Neural cell (in vitro differentiated cells): Measurements from ENCODE around the gene CCDC24. TPM values are rescaled to one million over a fixed set of nuclear protein-coding genes. Genes with fewer than 3 reads are reported as not detected.

Experiments used
- H2AFZ ChIP-seq: fragments of 200-600, 300-800 bp; sonication (generic), shearing (Covaris generic); 2 replicates; pipeline ENCODE4 v1.6.0; 2014; ENCODE audit warnings: low read depth, mild to moderate bottlenecking, antibody characterized with exemption, low read length, moderate library complexity
- H3F3A ChIP-seq: fragments of 200-600 bp; shearing (Covaris generic); 2 replicates; pipeline ENCODE4 v1.6.1; 2016; ENCODE audit warnings: mild to moderate bottlenecking, moderate library complexity, mixed read lengths, antibody characterized with exemption, low read length; ENCODE audit not compliant: insufficient read depth, poor library complexity, severe bottlenecking
- H3K27ac ChIP-seq: fragments of 200-600, 300-800 bp; sonication (generic), shearing (Covaris generic); 2 replicates; pipeline ENCODE4 v1.5.1; 2014; ENCODE audit warnings: mild to moderate bottlenecking, low read length, moderate library complexity
- H3K27me3 ChIP-seq: fragments of 300-800, 200-600 bp; sonication (generic), shearing (Covaris generic); 2 replicates; pipeline ENCODE4 v1.6.0; 2014; ENCODE audit warnings: mild to moderate bottlenecking, low read depth, low read length, moderate library complexity; ENCODE audit not compliant: insufficient read depth
- H3K36me3 ChIP-seq: fragments of 300-800, 200-600 bp; sonication (generic), shearing (Covaris generic); 2 replicates; pipeline ENCODE4 v1.5.1; 2014; ENCODE audit warnings: mild to moderate bottlenecking, antibody characterized with exemption, low read length, moderate library complexity; ENCODE audit not compliant: insufficient read depth
- H3K4me2 ChIP-seq: fragments of 300-800, 200-600 bp; sonication (generic), shearing (Covaris generic); 2 replicates; pipeline ENCODE4 v1.6.0; 2014; ENCODE audit warnings: mild to moderate bottlenecking, low read length
- H3K4me3 ChIP-seq: fragments of 300-800, 200-600 bp; sonication (generic), shearing (Covaris generic); 2 replicates; pipeline ENCODE4 v1.5.1; 2014; ENCODE audit warnings: mild to moderate bottlenecking, low read length, moderate library complexity
- H3K79me2 ChIP-seq: fragments of 200-600 bp; shearing (Covaris generic); replicated peaks from 2 replicates; pipeline ENCODE4 v1.6.0; 2014; ENCODE audit warnings: mild to moderate bottlenecking, low read length, moderate library complexity; ENCODE audit not compliant: insufficient read depth
- H3K9ac ChIP-seq: fragments of 300-800, 200-600 bp; sonication (generic), shearing (Covaris generic); 2 replicates; pipeline ENCODE4 v1.6.1; 2016; ENCODE audit warnings: mild to moderate bottlenecking, low read length, mixed read lengths
- H3K9me2 ChIP-seq: fragments of 200-600 bp; shearing (Covaris generic); 2 replicates; pipeline ENCODE4 v1.6.1; 2016; ENCODE audit warnings: mild to moderate bottlenecking, low read length, mixed read lengths; ENCODE audit not compliant: insufficient read depth
- H3K9me3 ChIP-seq: fragments of 200-600, 300-800 bp; sonication (generic), shearing (Covaris generic); 2 replicates; pipeline ENCODE4 v1.6.1; 2016; ENCODE audit warnings: mild to moderate bottlenecking, mixed run types, low read length, moderate library complexity, mixed read lengths
- H4K20me1 ChIP-seq: fragments of 200-600 bp; shearing (Covaris generic); 2 replicates; pipeline ENCODE4 v1.6.1; 2016; ENCODE audit warnings: mild to moderate bottlenecking, mixed run types; ENCODE audit not compliant: insufficient read depth
- CTCF ChIP-seq: fragments of 450-650 bp; IDR thresholded peaks from 2 replicates; pipeline ENCODE4 v1.5.1; 2014; ENCODE audit warnings: antibody characterized with exemption, mild to moderate bottlenecking, moderate library complexity; ENCODE audit not compliant: poor library complexity, severe bottlenecking
- EP300 ChIP-seq: fragments of 450-650 bp; conservative IDR thresholded peaks from 2 replicates; pipeline ENCODE4 v1.6.1; 2014; ENCODE audit warnings: antibody characterized with exemption, mild to moderate bottlenecking, moderate library complexity; ENCODE audit not compliant: poor library complexity, severe bottlenecking
- EZH2 ChIP-seq: fragments of 200-600, 300-800 bp; shearing (Covaris generic), sonication (generic); IDR thresholded peaks from 2 replicates; pipeline ENCODE4 v1.6.1; 2014; ENCODE audit warnings: antibody characterized with exemption, low read length, borderline replicate concordance, mild to moderate bottlenecking; ENCODE audit not compliant: insufficient read depth, poor library complexity, severe bottlenecking
- MXI1 ChIP-seq: fragments of 450-650 bp; conservative IDR thresholded peaks from 2 replicates; pipeline ENCODE4 v1.6.1; 2014; ENCODE audit warnings: antibody characterized with exemption, mild to moderate bottlenecking; ENCODE audit not compliant: poor library complexity, severe bottlenecking
- POLR2AphosphoS5 ChIP-seq: IDR thresholded peaks from 2 replicates; pipeline ENCODE4 v1.6.1; 2012
- RAD21 ChIP-seq: fragments of 450-650 bp; conservative IDR thresholded peaks from 2 replicates; pipeline ENCODE4 v1.6.1; 2014; ENCODE audit warnings: antibody characterized with exemption, mild to moderate bottlenecking, moderate library complexity
- SMC3 ChIP-seq: fragments of 450-650 bp; conservative IDR thresholded peaks from 2 replicates; pipeline ENCODE4 v1.6.1; 2014; ENCODE audit warnings: antibody characterized with exemption, mild to moderate bottlenecking, moderate library complexity; ENCODE audit not compliant: poor library complexity
- TAF1 ChIP-seq: IDR thresholded peaks from 2 replicates; pipeline ENCODE4 v1.6.1; 2012; ENCODE audit warnings: low read depth
- polyA plus RNA-seq: library from polyadenylated mRNA; depleted of rRNA; stranded (reverse); fragments of >200 nt; gene quantifications from 2 replicates; pipeline ENCODE4 v1.2.3, GENCODE V29; 2014
- TF ChIP-seq, protein P1 (sequence below): IDR thresholded peaks from 2 replicates; pipeline ENCODE4 v1.6.1; 2012; ENCODE audit warnings: borderline replicate concordance

CCDC24 gene
- polyA plus RNA-seq, 1 donor from 2014 or later = 16.5 TPM

DNA sequence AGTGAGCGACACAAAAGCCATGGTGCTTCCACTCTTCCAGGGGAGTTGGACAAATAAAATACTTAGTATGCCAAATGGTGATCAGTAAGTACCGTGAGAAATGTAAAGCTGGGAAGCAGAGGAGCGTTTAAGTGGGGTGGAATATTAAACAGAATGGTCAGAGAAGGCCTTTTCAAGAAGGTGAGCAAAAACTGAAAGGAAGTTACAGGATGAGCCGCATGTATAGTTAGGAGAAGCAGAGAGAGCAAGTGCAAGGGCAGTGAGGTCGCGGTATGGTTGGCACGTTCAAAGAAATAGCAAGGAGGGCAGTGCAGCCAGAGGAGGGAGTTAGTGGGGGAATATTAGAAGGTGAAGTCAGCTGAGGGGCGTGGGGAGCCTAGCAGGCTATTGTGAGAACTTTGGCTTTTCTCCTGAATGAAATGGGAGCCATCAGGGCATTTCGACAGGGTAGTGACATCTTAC, 17.4 kb upstream of the CCDC24 start:
- Histone ChIP-seq H3K27ac (peak overlapping the region; percentile 80), H3K9ac (peak overlapping the region; percentile 95), H3K4me3 (peak overlapping the region; percentile 94), H3K36me3 (no peaks in the 10 kb centered on the region), H3F3A (no peaks in the 10 kb centered on the region), H3K27me3 (no peaks in the 10 kb centered on the region), H4K20me1 (peaks cover 3% of the 10 kb centered on the region), H3K79me2 (peaks cover 31% of the 10 kb centered on the region), H3K4me2 (peak overlapping the region; percentile 78), H2AFZ (peak overlapping the region; percentile 71), H3K9me3 (no peaks in the 10 kb centered on the region), H3K9me2 (no peaks in the 10 kb centered on the region)
- TF ChIP-seq TAF1 (no peak), POLR2AphosphoS5 (no peak), SMC3 (no peak), CTCF (no peak), EZH2 (no peak), RAD21 (no peak), MXI1 (no peak), EP300 (no peak)
- TF ChIP-seq, protein P1, sequence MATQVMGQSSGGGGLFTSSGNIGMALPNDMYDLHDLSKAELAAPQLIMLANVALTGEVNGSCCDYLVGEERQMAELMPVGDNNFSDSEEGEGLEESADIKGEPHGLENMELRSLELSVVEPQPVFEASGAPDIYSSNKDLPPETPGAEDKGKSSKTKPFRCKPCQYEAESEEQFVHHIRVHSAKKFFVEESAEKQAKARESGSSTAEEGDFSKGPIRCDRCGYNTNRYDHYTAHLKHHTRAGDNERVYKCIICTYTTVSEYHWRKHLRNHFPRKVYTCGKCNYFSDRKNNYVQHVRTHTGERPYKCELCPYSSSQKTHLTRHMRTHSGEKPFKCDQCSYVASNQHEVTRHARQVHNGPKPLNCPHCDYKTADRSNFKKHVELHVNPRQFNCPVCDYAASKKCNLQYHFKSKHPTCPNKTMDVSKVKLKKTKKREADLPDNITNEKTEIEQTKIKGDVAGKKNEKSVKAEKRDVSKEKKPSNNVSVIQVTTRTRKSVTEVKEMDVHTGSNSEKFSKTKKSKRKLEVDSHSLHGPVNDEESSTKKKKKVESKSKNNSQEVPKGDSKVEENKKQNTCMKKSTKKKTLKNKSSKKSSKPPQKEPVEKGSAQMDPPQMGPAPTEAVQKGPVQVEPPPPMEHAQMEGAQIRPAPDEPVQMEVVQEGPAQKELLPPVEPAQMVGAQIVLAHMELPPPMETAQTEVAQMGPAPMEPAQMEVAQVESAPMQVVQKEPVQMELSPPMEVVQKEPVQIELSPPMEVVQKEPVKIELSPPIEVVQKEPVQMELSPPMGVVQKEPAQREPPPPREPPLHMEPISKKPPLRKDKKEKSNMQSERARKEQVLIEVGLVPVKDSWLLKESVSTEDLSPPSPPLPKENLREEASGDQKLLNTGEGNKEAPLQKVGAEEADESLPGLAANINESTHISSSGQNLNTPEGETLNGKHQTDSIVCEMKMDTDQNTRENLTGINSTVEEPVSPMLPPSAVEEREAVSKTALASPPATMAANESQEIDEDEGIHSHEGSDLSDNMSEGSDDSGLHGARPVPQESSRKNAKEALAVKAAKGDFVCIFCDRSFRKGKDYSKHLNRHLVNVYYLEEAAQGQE = no peak

DNA sequence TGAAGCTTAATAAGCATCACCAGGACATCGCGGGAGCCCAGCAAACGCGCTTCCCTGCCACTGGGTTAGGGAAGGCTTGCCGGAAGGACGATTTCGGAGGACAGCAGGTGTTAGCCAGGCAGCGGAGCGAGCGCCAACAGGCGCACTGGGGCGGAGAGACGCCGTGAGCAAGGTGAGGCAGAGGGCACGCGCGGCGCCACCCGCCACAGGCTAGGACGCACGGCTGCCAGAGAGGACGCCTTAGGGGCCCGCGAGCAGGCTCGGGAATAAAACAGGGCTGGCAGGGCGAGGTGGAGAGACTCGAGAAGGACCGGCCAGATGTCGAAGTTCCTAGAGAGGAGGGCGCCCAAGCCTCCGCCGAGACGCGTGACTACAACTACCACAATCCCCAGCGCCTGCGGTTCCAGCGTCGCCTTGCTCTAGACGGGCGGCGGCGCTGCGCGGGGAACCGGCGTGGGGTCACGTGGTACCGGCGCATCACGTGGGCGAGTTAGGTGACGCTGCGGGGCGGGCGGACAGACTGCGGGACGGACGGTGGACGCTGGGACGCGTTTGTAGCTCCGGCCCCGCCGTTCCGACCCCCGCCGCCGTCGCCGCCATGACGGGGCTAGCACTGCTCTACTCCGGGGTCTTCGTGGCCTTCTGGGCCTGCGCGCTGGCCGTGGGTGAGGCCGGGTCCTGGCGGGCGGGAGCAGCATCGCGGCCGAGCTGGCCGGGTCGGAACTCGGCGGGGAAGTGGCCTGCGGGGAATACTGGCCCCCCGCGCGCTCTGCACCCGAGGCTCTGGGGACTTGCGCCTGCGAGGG, 16.8 kb upstream of the CCDC24 start, which contains the start of gene ATP6V0B:
TSS of gene ATP6V0B (plus strand) at position 518 of the 806 bp plus-strand sequence. CDS start at position 599, 81 bp downstream.
- H3K4me3 ChIP-seq = peak within 1 kb of the TSS; percentile 94
- H3K4me2 ChIP-seq = peak within 1 kb of the TSS; percentile 100
- no peaks in the 10 kb centered on the region for H3K9me2 ChIP-seq
- H3K79me2 ChIP-seq = peaks cover 32% of the 10 kb centered on the region
- no peak for TF ChIP-seq SMC3
- TF ChIP-seq MXI1 = peak; percentile 78
- TF ChIP-seq POLR2AphosphoS5 = peak; percentile 99
- TF ChIP-seq, protein P1 = peak; percentile 42
- TF ChIP-seq RAD21 = peak; percentile 16
- TF ChIP-seq EP300 = peak; percentile 75
- no peak for TF ChIP-seq EZH2
- peak; percentile 60 for TF ChIP-seq CTCF
- TF ChIP-seq TAF1 = peak; percentile 57
- peak within 1 kb of the TSS; percentile 95 for H3K9ac ChIP-seq
- H3K36me3 ChIP-seq = no peaks in the 10 kb centered on the region
- no peaks in the 10 kb centered on the region for H3F3A ChIP-seq
- H4K20me1 ChIP-seq = peaks cover 3% of the 10 kb centered on the region
- no peaks in the 10 kb centered on the region for H3K9me3 ChIP-seq
- peak within 1 kb of the TSS; percentile 80 for H3K27ac ChIP-seq
- H3K27me3 ChIP-seq = no peaks in the 10 kb centered on the region
- H2AFZ ChIP-seq = peak within 1 kb of the TSS; percentile 71
